NCI-H146 treated with DMSO at 0.1 percent for 48 hours (cell line): ENCODE measurements around the gene ENPP6.

ENCODE experiments used
- DNase-seq: peaks from one replicate; lab custom pipeline; 2025; ENCODE audit not compliant: unreplicated experiment; lab: John Stamatoyannopoulos, UW

ENPP6 gene

DNA sequence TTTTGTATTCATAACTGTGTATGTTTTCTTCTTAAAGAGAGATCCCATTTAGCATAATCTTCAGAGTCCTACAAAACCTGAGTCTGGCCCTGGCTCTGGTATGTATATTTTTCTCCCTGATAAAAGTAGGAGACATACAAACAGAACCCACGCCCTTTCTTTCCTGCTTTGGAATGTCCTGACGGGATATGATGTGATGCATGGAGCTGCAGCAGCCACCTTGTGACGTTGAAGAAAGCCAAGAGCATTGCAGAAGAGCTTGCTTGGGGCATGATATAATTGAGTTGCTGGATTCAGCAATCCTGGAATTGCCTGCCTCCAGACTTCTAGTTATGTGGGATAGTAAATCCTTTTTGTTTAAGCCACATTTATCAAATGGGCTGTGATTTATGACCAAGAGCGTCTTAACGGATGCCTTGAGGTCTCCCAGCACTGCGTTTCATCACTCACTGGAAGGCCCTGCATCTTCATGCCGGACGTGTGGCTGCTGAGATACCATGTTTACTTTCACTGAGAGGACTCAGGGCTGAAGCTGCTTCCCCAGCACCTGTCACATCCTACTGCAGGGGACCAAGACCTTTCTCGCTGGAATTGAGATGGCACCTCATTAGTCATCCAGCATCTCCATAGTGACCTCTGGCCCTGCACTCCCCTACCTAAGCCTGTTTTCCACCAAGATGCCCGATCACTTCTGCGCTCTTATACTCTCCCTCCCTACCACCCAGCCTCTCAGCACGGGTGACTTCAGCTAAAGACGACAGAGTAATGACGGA is 107.0 kb downstream of the ENPP6 start:
- no peak for DNase-seq

DNA sequence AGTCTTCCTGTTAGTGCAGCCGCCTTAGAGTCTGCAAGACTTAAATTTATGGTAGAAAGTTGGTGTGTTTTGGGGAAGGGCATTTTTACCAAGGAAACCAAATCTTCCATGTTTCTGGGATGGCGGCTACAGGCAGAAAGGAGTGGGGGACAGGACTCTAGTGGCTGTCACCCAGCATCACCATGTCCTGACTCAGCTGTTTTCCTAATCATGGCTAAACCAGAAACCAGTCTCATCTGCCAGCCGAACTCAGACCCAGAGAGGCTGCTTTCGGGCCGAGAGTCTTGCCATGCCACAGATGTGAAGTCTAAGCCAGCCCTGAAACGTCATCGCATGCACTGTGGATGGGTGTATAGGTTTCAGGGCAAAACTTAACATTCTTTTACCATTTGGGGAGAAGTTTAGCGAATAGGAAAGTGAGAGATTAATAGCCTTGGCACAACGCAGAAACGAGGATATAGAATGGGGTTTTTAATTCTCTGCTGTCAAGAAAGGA is 109.6 kb downstream of the ENPP6 start:
- DNase-seq: no peak

DNA sequence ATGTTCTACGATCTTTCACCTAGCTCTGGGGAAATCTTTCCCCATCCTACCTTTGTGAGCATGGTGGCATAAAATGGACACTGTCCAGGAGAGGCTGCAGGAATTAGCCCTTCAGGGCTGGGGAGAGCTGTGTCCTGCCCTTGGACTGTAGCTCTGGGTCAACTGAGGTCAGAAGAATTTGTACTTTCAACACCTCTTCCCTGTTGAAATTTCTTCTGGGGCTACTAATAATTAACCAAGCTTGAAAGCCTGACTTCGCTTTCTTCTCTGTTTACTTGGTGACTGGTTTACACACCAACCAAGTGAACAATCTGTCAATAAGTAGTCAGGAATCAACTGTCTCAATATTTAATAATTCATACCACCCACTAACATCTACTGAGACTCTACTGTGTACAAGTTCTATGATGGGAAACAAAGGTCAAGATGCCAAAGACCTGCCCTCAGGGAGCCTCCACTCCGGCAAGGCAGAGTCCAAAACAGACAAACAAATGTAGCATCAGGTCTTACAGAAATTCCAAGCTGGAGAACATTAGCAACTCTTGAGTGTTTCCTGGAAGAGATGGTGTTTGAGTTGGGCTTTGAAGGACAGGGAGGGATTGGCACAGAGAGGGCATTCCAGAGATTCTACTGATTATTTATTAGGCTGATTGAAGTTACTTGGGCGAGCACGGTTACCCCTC is 113.1 kb downstream of the ENPP6 start:
- no peak for DNase-seq

DNA sequence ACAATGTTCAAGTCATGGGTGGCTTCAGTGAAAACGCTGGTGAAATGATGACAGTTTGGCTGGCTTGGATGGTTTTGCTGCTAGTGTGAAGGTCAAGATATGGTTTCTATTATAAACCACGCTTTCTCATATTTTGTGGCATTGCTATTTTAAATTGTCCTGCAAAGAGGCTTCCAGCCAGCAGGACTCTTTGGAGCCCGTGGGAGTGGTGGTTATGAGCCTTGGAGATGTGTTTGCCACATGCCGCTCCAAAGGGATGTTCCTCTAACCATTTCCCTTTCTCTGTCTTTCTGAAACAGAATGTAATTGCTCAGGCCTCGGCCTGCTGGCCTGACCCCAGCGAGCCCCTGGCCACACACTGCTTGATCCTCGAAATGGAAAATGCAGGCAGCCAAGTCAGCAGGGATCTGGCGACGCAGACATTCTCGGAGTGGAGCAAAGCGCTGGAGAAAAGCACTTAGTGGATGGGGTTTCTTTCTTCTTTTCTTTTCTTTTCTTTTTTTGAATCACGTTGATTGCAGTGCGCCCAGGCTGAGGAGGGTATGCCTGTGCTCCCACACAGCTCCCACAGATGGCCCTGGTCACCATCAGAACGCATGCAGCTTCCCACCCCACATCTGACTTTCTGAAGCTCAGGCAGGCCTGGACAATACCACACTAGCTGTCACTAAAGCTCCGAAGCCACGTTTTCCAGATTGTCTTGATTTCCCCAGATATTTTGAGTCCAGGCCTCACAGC is 114.0 kb downstream of the ENPP6 start:
- DNase-seq: no peak

DNA sequence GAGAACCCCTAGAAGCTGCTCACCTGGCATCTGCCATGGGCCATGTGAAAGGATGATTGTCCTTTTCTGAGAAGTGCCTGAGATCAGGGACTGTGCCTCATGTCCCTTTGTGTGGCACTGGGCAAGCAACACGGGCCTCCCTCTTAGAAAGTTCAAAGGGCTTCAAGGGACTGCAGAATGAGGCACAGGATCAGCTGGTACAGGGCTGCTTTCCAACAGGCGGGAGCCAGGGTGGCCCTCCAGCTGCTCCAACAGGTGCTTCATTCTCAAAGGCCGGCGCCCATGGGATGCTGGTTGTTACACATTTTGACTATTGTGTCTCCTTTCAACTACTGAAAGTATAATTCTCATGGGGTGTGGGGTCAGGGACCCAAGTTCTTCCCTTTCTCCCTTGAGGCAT is 114.7 kb downstream of the ENPP6 start:
- no peak for DNase-seq

DNA sequence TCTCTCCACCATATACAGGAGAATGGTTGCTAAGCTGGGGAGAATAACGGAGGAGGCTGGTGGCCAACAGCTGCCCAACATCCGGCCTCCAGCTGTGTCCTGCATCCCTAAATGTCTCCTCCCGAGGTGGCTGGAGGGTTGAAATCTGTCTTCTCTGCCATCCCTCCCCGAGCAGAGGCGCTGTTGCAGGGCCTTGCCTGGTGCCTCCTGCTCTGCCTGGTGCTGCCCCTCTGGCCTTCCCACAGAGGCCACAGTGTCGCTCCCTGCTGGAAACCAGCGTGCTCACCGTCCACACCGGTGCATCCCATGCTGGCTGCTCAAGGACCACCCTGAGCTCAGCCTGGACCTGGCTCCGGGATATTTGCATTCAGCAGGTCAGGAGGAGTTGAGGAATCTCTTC is 115.2 kb downstream of the ENPP6 start:
- no peak for DNase-seq

DNA sequence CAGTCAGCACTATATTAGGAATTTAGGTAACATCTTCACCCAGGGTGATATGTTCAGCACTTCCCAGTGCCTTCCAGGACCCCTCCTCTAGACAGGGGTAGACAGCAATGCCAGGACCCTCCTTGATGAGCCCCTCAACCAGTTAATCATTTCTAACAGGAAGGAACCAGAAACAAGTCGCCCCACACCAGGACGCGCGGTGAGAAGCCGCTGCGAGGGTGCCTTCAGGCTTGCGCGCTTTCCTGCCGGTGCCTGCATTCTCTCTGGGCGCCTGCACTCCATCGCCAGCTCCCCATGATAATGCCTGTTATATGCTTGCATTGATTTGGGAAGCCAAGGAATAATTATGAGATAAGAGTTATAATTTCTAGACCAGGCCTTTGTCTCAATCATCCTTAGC is 116.0 kb downstream of the ENPP6 start:
- no peak for DNase-seq

DNA sequence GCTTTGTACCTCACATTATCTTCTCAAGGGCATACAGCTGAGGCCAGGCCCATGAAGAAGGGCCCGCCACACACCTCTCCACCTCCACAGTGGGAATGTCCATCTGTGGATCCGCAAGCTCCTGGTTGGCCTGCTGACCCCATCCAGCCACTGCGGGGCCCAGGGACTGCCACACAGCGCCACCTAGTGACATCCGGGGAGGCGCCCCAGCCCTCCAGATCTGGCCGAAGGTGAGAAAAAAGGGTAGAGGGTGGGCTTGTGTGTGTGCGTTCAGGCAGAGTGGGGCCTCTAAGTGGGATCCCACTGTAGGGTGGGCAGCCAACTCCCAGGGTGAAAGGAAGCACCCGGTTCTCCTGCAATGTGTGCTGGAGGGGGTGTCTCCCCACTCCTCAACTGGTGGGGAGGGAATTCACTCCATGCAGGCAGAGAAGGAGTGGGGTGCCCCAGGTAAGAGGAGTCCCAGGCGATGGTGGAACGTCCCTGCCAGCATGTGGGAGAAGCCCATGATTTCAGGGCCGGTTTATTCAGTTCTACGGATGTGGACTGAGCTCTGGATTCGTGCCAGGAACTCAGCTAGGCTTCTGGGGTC is 117.3 kb downstream of the ENPP6 start:
- DNase-seq: no peak

DNA sequence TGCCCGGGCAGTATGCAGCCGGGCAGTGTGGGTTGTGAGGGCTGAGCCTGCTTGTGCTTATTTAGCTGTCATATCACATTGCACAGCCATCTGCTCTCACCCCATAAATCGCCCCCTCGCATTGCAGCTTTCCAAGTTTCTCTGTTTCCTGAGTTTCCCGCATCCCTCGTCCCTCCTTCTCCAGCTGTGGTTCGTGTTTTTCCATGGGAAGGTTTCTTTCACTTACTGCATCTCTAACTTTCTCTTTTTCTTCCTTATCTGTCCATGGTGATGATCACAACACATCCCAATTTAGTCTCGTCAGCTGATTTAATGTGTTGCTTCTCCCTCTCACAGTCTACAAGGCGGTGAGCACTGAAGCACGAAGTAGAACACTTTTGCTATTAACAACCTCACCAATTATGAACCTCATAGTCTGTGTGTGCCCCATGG is 118.1 kb downstream of the ENPP6 start:
- DNase-seq: no peak

DNA sequence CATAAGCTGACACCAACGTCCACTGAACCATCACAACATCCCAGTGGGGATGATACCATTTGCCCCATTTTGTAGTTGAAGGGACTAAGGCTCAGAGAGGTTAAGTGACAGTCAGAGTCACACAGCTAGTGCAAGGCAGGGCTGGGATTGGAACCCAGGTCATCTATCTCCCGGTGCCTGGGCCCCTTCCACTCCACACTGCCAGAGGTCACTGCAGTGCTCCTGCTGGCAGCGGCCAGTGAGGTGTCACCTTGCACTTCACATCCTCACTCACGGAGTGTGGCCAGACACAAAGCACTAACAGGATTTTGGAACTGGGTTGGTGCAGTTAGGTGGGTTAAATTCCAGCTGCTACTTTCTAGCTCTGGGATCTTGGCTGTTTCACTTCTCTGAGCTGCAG is 118.7 kb downstream of the ENPP6 start:
- no peak for DNase-seq

DNA sequence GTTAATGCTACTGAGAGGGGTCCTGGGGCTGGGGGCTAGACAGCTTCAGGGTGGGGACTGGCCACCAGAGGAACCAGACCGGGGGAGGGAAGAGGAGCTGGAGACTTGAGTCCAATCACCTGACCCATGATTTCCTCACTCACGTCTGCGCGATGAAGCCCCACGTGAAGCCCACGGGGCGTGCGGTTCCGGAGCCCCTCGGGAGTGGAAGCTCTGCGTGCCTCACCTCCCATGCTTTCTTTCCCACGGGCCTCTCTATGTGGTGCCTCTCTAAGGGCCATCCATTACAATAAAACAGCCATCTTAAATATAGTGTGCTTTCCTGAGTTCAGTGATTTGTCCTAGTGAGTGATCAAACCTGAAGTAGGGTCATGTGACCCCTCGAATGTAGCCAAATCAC is 119.9 kb downstream of the ENPP6 start:
- DNase-seq: no peak

DNA sequence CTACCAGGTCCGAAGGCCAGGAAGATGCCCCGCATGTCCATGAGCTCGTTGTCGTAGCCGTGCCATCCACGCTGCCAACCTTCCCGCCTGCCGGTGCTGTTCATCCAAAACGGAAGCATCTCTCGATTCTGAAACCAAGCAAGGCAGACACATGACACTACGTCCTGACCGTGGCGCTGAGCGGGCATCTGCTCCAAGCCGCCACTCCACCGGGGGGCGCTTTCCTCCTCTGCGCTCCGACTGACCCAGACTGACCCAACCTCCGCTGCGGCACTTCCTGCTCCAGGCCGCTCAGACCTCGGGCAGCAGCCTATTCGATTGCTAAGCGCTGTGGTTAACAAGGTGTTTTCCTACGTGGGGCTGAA is 120.5 kb downstream of the ENPP6 start:
- no peak for DNase-seq

DNA sequence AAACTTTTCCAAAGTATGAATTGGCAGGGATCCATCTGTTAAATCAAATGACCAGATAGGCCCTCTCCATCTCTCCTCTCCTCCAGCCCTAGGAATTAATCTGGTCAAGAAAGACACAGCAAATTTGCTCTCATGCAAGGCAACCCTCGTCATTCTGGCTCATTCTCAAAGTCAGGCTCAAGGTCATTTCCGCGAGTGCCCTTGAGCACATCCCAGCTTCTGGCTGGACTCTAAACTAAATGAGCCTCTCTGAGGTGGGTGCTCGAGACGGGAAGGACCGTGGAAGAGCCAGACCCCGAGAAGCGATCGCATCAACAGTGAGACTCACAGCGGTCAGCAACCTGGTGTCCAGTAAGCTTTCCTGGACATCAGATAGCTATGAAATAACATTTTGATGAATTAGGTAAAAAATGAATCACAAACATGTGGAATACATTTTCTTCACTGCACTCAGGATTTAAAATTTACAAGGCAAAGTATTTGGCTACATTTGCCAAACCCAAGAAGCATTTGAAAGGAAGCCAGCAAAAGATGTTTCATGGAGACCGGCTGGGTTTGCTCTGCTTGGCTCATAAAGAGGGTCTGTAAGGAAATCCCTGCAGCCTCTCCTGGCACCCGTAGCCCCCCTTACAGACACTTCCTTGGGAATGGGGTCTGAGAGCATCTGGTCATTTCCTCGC is 121.0 kb downstream of the ENPP6 start:
- no peak for DNase-seq

DNA sequence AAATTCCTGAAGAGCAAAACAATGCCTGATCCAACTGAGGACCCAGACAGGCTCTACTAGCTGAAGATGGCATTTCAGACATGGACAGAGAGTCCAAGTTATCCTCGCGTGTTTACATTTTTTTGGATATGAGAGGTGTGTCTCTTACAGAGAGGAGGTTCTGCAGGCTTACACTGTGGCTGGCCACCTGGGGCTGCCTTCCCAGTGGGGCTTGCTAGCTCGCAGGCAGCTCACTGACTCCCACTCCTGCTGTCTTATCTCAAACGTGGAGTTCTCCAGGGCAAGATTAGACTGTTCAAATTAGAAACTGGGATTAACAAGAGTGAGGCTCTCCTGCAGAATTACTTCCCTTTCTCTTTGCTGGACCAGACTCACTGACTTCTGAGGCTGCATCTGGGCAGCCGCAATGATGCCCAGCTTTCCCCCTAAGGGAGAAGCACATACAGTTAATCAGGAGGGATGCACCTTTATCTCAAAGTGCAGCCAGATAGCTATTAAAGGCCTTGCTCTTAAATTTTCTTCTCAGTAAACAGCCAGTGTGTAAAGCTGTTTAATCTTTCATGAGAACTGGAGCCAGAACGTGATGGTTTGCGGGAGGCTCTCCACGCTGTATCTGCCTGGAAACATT is 123.0 kb downstream of the ENPP6 start:
- no peak for DNase-seq

DNA sequence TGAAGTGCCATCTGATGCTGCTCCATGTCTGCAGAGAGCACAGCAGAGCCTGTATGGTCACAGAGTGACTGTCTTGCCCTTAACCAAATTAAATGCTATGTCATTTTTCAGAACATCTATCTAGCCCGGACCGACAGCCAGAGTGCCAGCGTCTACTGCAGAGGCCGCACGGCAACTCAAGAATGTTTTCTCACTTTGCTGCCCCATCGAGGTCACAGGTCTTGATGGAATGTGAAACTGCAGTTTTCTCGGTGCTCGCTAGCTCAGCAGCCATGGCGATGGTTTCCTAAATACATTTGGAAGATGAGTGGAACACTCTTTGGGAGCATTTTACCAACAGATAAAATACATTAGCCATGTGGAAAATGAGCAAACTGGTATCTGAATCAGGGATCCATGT is 125.7 kb downstream of the ENPP6 start:
- DNase-seq: no peak

DNA sequence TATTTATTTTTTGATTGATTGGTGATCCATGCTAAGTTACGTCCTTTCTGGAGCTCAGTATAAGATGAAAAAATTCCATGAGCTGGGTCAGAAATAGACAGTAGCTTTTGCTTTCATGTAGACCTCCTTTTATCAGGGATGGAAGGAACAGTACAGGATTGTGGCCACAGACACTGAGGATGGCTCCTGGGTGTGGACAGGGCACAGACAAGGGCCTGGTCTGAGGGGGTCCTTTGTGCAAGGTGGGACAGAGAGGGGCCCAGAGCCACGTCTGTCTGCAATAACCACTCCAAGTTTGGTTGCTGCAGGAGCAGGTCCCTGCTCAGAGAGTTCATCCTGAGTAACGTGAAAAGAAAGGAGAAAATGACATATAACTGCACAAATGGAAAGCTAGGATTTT is 127.1 kb downstream of the ENPP6 start:
- DNase-seq: no peak

DNA sequence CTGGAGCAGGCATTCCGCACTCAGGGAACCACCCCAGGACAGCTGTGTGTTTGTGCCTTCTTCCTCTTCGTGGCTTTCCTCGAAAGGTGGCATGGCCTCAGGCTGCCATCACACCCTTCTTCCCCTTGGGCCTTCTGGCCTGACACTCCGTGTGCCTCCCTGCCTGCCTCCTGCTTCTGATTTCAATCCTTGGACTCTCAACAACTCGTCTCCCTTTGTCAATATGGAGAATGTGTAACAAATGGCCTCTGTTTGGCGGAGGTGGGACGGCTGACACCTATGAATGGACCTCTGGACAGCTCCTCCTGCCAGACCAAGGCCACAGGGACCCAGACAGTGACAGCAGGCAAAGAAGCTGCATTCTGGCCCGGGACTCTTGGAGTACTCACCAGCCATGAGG is 137.0 kb downstream of the ENPP6 start:
- no peak for DNase-seq

DNA sequence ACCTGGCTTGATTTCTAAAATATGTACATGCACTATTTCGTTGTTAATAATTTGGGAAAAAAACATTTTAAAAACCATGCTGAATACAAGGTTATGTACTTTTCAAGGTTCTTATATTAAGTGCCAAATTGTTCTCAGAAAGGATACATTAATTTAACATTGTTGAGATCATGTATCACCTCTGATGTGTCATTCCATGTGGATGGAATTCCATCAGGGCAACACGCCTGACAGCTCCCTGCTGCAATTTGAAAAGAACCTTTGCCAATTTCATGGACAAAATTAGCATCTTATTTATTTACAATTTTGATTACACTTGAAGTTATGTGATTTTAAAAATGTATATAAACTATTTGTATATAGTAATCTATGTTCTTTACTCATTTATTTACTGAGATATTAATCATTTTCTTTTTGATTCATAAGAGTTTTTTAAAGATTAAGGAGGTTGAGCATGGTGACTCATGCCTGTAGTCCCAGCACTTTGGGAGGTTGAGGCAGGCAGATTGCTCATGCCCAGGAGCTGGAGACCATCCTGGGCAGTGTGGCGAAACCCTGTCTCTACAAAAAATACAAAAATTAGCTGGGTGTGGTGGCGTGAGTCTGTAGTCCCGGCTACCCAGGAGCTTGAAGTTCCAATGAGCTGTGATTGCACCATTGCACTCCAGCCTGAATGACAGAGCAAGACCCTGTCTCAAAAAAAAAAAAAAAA is 142.8 kb downstream of the ENPP6 start:
- no peak for DNase-seq

DNA sequence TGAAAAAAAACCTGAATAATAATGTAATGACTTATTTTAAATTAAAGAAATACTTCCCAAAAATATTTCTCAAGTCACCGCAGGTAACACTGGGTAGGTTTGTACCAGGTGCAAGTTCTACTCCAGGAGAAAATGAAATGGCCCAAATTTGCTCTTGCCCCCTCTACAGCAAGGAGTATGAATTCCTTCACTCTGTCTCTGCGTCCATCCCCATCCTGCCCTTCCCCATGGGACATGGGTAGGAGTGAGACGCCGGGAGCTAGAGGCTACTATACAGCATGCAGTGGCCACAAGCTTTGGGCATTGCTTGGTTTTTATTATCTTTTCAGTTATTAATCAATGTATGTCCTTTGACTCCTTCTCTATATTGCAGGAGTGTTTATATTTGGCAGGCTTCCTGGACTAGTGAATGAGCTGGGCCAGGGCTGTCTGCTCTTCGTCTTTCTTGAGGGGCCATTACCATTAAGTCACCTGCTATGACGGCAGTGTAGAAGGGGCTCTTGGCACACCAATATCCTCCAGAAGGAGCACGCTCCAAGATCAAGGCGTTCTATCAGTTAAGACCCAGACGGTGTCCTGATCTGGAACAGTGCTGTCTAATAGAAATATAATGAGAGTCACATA is 149.6 kb downstream of the ENPP6 start:
- no peak for DNase-seq
